Brain microvascular endothelial cell (primary cell): Measurements from ENCODE around the gene C1orf56.

Source experiments
- DNase-seq: peaks from one replicate; pipeline ENCODE4 v3.0.0-alpha.2; 2020
- H3K27ac ChIP-seq: fragments of 250-450 bp; sonication (Bioruptor Pico); 2 replicates; pipeline ENCODE4 v1.5.1; 2020; ENCODE audit warnings: mild to moderate bottlenecking, moderate library complexity
- H3K27me3 ChIP-seq: fragments of 250-450 bp; sonication (Bioruptor Pico); replicated peaks from 2 replicates; pipeline ENCODE4 v1.5.1; 2020; ENCODE audit warnings: mild to moderate bottlenecking
- H3K36me3 ChIP-seq: fragments of 250-450 bp; sonication (Bioruptor Pico); replicated peaks from 2 replicates; pipeline ENCODE4 v1.5.1; 2020; ENCODE audit warnings: mild to moderate bottlenecking
- H3K4me3 ChIP-seq: 2 replicates; pipeline ENCODE4 v1.5.1; 2011; ENCODE audit warnings: low read depth, mild to moderate bottlenecking, control low read depth, low read length, moderate library complexity
- CTCF ChIP-seq: IDR thresholded peaks from 2 replicates; pipeline ENCODE4 v1.5.1; 2011; ENCODE audit warnings: low read depth, mild to moderate bottlenecking, moderate library complexity, low read length, control low read depth, inconsistent platforms; ENCODE audit errors: missing control alignments
- in situ Hi-C: cut with HindIII; loops from 2 replicates; pipeline ENCODE4 v1.10.0; 2017; ENCODE audit warnings: low sequenced_read_pairs, low pct_ligation_motif_present

C1orf56 gene

GRCh38 chr1:151047925-151048644 lies 534 bp downstream of the C1orf56 start:
- in situ Hi-C loops = no loop called here
- Histone ChIP-seq H3K4me3 (peak overlapping the region; percentile 72), H3K27me3 (no peaks in the 10 kb centered on the region), H3K27ac (peak overlapping the region; percentile 46), H3K36me3 (peaks cover 24% of the 10 kb centered on the region)
- peak; percentile 75 for TF ChIP-seq CTCF
- DNase-seq = peak; percentile 70

GRCh38 chr1:151048645-151049032 lies 1.1 kb downstream of the C1orf56 start:
- Histone ChIP-seq H3K27ac (no peak overlapping the region), H3K4me3 (peak overlapping the region; percentile 72), H3K27me3 (no peaks in the 10 kb centered on the region), H3K36me3 (peaks cover 30% of the 10 kb centered on the region)
- in situ Hi-C loops = no loop called here
- TF ChIP-seq CTCF = no peak
- DNase-seq = no peak

GRCh38 chr1:151049458-151049857 lies 1.9 kb downstream of the C1orf56 start:
- Histone ChIP-seq H3K27ac (no peak overlapping the region), H3K4me3 (no peak overlapping the region), H3K36me3 (peaks cover 38% of the 10 kb centered on the region), H3K27me3 (no peaks in the 10 kb centered on the region)
- DNase-seq = no peak
- no peak for TF ChIP-seq CTCF
- in situ Hi-C loops = no loop called here

- in situ Hi-C loops = no loop called here
- TF ChIP-seq CTCF = no peak
- DNase-seq = no peak
- Histone ChIP-seq H3K36me3 (peaks cover 45% of the 10 kb centered on the region), H3K27ac (no peak overlapping the region), H3K4me3 (no peak overlapping the region), H3K27me3 (no peaks in the 10 kb centered on the region)
These were observed 2.6 kb downstream of the C1orf56 start for GRCh38 chr1:151050051-151050688.

GRCh38 chr1:151051356-151052009 lies 3.9 kb downstream of the C1orf56 start:
- Histone ChIP-seq H3K27me3 (no peaks in the 10 kb centered on the region), H3K4me3 (no peak overlapping the region), H3K36me3 (peaks cover 58% of the 10 kb centered on the region), H3K27ac (no peak overlapping the region)
- no peak for TF ChIP-seq CTCF
- no peak for DNase-seq
- in situ Hi-C loops = no loop called here
